A549 (cell line): ENCODE results near the gene SUSD5. TPM values are rescaled to one million over a fixed set of nuclear protein-coding genes. Genes with fewer than 3 reads are reported as not detected.
A peak's percentile ranks its signal among the peaks of the same experiment; 100 is the strongest.

ENCODE experiments used
- ATAC-seq, 2 experiments: fragments of 200-7000 bp in 1 of 2; fragments of >200 bp in 1 of 2; cut with Nextera tagmentation in 1 of 2; cut with Tn5 transposase in 1 of 2; 3 replicates each; pipeline versions ENCODE4 v1.8.0 to v1.9.1; 2018 to 2020; ENCODE audit warnings: mild to moderate bottlenecking in 1 of 2, moderate library complexity in 1 of 2
- CTCF ChIA-PET: fragments of 300-600 bp; sonication (Branson Sonifier 250); formaldehyde crosslinking; extraction: SDS; loops from one replicate; lab custom pipeline; 2021; ENCODE audit warnings: antibody characterized with exemption, inconsistent platforms; lab: Yijun Ruan, JAX
- POLR2A ChIA-PET: fragments of 350-600 bp; formaldehyde crosslinking; extraction: SDS; loops from one replicate; lab custom pipeline; 2021; ENCODE audit warnings: antibody characterized with exemption, inconsistent platforms; lab: Yijun Ruan, JAX
- DNase-seq, 2 experiments: peaks; one replicate each; pipeline versions ENCODE4 v3.0.0 to v3.0.0-alpha.2; 2011 to 2016; ENCODE audit warnings: low read depth in 1 of 2, low spot score in 1 of 2
- FAIRE-seq: peaks from 2 replicates; lab custom pipeline; 2011; peaks lifted over from hg19 to GRCh38; lab: Jason Lieb, UNC
- H3K27ac ChIP-seq, 2 experiments: fragments of >200 bp; sonication (Bioruptor Twin); formaldehyde crosslinking; 3 replicates each; pipeline ENCODE4 v1.5.1; 2016 to 2017
- H3K4me1 ChIP-seq: fragments of >200 bp; sonication (Bioruptor Twin); formaldehyde crosslinking; 3 replicates; pipeline ENCODE4 v1.6.1; 2016
- H3K4me2 ChIP-seq: fragments of >200 bp; sonication (Bioruptor Twin); formaldehyde crosslinking; 3 replicates; pipeline ENCODE4 v1.6.1; 2016
- H3K4me3 ChIP-seq: fragments of >200 bp; sonication (Bioruptor Twin); formaldehyde crosslinking; 3 replicates; pipeline ENCODE4 v1.5.1; 2016
- H3K9me3 ChIP-seq: fragments of >200 bp; sonication (Bioruptor Twin); formaldehyde crosslinking; 3 replicates; pipeline ENCODE4 v1.6.1; 2016
- ATOH8 ChIP-seq: fragments of 250-450 bp; sonication (Bioruptor Pico); IDR thresholded peaks from 2 replicates; pipeline ENCODE4 v1.5.0; 2020; ENCODE audit warnings: low read depth, mild to moderate bottlenecking, moderate library complexity
- CHD4 ChIP-seq: fragments of 200-600 bp; sonication (generic); IDR thresholded peaks from 2 replicates; pipeline ENCODE4 v1.6.1; 2016; ENCODE audit warnings: antibody characterized with exemption, mild to moderate bottlenecking, borderline replicate concordance
- ELK1 ChIP-seq: fragments of 150-350 bp; IDR thresholded peaks from 2 replicates; pipeline ENCODE4 v1.6.1; 2014; ENCODE audit warnings: low read depth, mild to moderate bottlenecking, low read length
- EP300 ChIP-seq, 2 experiments: fragments of >200 bp; sonication (Bioruptor Twin); formaldehyde crosslinking; IDR thresholded peaks; 2 replicates in 1 of 2; 3 replicates in 1 of 2; pipeline ENCODE4 v1.6.1; 2016 to 2017
- FOSL2 ChIP-seq, 2 experiments: fragments of 450-650 bp in 1 of 2; fragments of >200 bp in 1 of 2; sonication (Bioruptor Twin) in 1 of 2; formaldehyde crosslinking; IDR thresholded peaks; 2 replicates each; pipeline versions ENCODE4 v1.5.0 to v1.6.1; 2016 to 2020; ENCODE audit warnings: mild to moderate bottlenecking in 1 of 2, moderate library complexity in 1 of 2
- FOXS1 ChIP-seq: fragments of 250-450 bp; sonication (Bioruptor Pico); IDR thresholded peaks from 2 replicates; pipeline ENCODE4 v1.5.0; 2020; ENCODE audit warnings: mild to moderate bottlenecking, moderate library complexity
- HMGXB4 ChIP-seq: fragments of 250-450 bp; sonication (Bioruptor Pico); IDR thresholded peaks from 2 replicates; pipeline ENCODE4 v1.5.0; 2021; ENCODE audit warnings: mild to moderate bottlenecking, moderate library complexity, borderline replicate concordance
- HOXB13 ChIP-seq: fragments of 250-450 bp; sonication (Bioruptor Pico); IDR thresholded peaks from 2 replicates; pipeline ENCODE4 v1.5.0; 2020; ENCODE audit warnings: low read depth, mild to moderate bottlenecking, moderate library complexity
- HOXB5 ChIP-seq: fragments of 250-450 bp; sonication (Bioruptor Pico); IDR thresholded peaks from 2 replicates; pipeline ENCODE4 v1.5.0; 2020; ENCODE audit warnings: mild to moderate bottlenecking, moderate library complexity
- JUN ChIP-seq, 2 experiments: fragments of >200 bp; sonication (Bioruptor Twin); formaldehyde crosslinking; IDR thresholded peaks; 2 replicates in 1 of 2; 3 replicates in 1 of 2; pipeline ENCODE4 v1.6.1; 2016 to 2017
- KDM1A ChIP-seq: fragments of 200-600 bp; sonication (generic); IDR thresholded peaks from 2 replicates; pipeline ENCODE4 v1.6.1; 2016; ENCODE audit warnings: low read depth, mild to moderate bottlenecking
- MAFK ChIP-seq: fragments of 450-650 bp; IDR thresholded peaks from 2 replicates; pipeline ENCODE4 v1.6.1; 2014; ENCODE audit not compliant: partially characterized antibody
- MAZ ChIP-seq: fragments of 150-350 bp; IDR thresholded peaks from 2 replicates; pipeline ENCODE4 v1.6.1; 2014; ENCODE audit warnings: antibody characterized with exemption, low read depth, low read length, borderline replicate concordance
- NPAS2 ChIP-seq: fragments of 250-450 bp; sonication (Bioruptor Pico); IDR thresholded peaks from 2 replicates; pipeline ENCODE4 v1.8.0; 2022; ENCODE audit warnings: mild to moderate bottlenecking, moderate library complexity, borderline replicate concordance
- POLR2A ChIP-seq: IDR thresholded peaks from 2 replicates; pipeline ENCODE4 v1.6.1; 2012; ENCODE audit warnings: mild to moderate bottlenecking, low read length
- POLR2AphosphoS2 ChIP-seq: conservative IDR thresholded peaks from 2 replicates; pipeline ENCODE4 v1.6.1; 2012; ENCODE audit warnings: low read length, improper control_type of control experiment, inconsistent platforms
- RCOR1 ChIP-seq: fragments of 150-350 bp; IDR thresholded peaks from 2 replicates; pipeline ENCODE4 v1.6.1; 2014; ENCODE audit warnings: antibody characterized with exemption, low read length, low read depth
- REST ChIP-seq: fragments of 200-600 bp; sonication (generic); IDR thresholded peaks from 2 replicates; pipeline ENCODE4 v1.6.1; 2016; ENCODE audit warnings: antibody characterized with exemption, mild to moderate bottlenecking, moderate library complexity
- TFCP2L1 ChIP-seq: fragments of 250-450 bp; sonication (Bioruptor Pico); IDR thresholded peaks from 2 replicates; pipeline ENCODE4 v1.5.0; 2021; ENCODE audit warnings: mild to moderate bottlenecking
- WGBS: methylation state at CpG from one replicate; pipeline ENCODE4 v1.1.6; 2017; ENCODE audit errors: missing lambda C conversion rate; 5-methylcytosine and 5-hydroxymethylcytosine counted together
- polyA plus RNA-seq, 4 experiments: library from polyadenylated mRNA; depleted of rRNA in 3 of 4; stranded (reverse); fragments of >200 nt; fragmentation: RNase III in 1 of 4; extraction: RNeasy Plus Mini Kit Qiagen cat#74134 plus additional on column Dnase treatment in 1 of 4; gene quantifications; 2 replicates in 3 of 4; 3 replicates in 1 of 4; pipeline ENCODE4 v1.2.3, GENCODE V29; 2011 to 2017

Gene SUSD5
- polyA plus RNA-seq, 2 of the 4 experiments (the other 2 are of a cell fraction) = 0.63 to 1.7 TPM

- H3K27ac ChIP-seq = peak overlapping the region in 1 of 2 experiments; percentile 61; a peak in 3 of 6 replicates
- TF ChIP-seq ATOH8 (CRISPR knock-in tag) = no peak
- no peak for TF ChIP-seq CHD4
- no peak for TF ChIP-seq POLR2A
- no peak for TF ChIP-seq TFCP2L1 (CRISPR knock-in tag)
- TF ChIP-seq NPAS2 (CRISPR knock-in tag) = no peak
- no peak for TF ChIP-seq HMGXB4 (CRISPR knock-in tag)
- no peak for TF ChIP-seq JUN (IDR thresholded peaks at IDR 0.05)
- no peak for TF ChIP-seq REST
- TF ChIP-seq POLR2AphosphoS2 = no peak
- TF ChIP-seq KDM1A = no peak
- no peak for TF ChIP-seq EP300 (IDR thresholded peaks at IDR 0.05)
- no peak for TF ChIP-seq ELK1
- no peak for TF ChIP-seq MAZ
- no peak for TF ChIP-seq HOXB13 (CRISPR knock-in tag)
- ChIA-PET CTCF (no interaction called here), POLR2A (no interaction called here)
- FAIRE-seq (no peak), ATAC-seq (no peak), DNase-seq (no peak)
- WGBS = 81% methylated on average over 3 of the region's 3 CpGs
- H3K4me2 ChIP-seq = no peak overlapping the region
- no peak overlapping the region for H3K4me3 ChIP-seq
- H3K9me3 ChIP-seq = peaks cover 23% of the 10 kb centered on the region
- peaks cover 12% of the 10 kb centered on the region for H3K4me1 ChIP-seq
Measured at GRCh38 chr3:33212406-33212805, 6.2 kb downstream of the SUSD5 start.

GRCh38 chr3:33211444-33211843 lies 7.2 kb downstream of the SUSD5 start:
- no peak overlapping the region for H3K4me3 ChIP-seq
- H3K4me1 ChIP-seq = peaks cover 12% of the 10 kb centered on the region
- TF ChIP-seq RCOR1 = no peak
- no peak for TF ChIP-seq FOSL2 (IDR thresholded peaks at IDR 0.05)
- peak; percentile 51 for TF ChIP-seq FOSL2 (CRISPR knock-in tag; IDR thresholded peaks at IDR 0.05)
- no peak for TF ChIP-seq HOXB5 (CRISPR knock-in tag)
- peak; percentile 60; the same call in 1 of the 2 replicates for TF ChIP-seq FOXS1 (CRISPR knock-in tag)
- TF ChIP-seq MAFK = peak; percentile 71
- ChIA-PET POLR2A (no interaction called here), CTCF (interaction anchor here (0.8 kb wide), 1 partner anchor 9 kb away, joined by 3 read pairs; no protein-coding TSS in a partner anchor)
- peak overlapping the region; percentile 26 for H3K4me2 ChIP-seq
- H3K27ac ChIP-seq = peak overlapping the region; percentile 51 to 62
- H3K9me3 ChIP-seq = peaks cover 23% of the 10 kb centered on the region
- 11% methylated on average over 1 of the region's 1 CpG for WGBS
- ATAC-seq = peak; percentile 43 to 76; a peak in 4 of 6 replicates
- FAIRE-seq = peak; percentile 23
- peak; percentile 51 to 70 for DNase-seq
